ENCODE data around the gene RPH3AL. TPM values are rescaled to one million over a fixed set of nuclear protein-coding genes. Genes with fewer than 3 reads are reported as not detected.
"Not testable (repeated sequence)": the region's sequence is repeated elsewhere in the genome, so short reads cannot be mapped to it uniquely, and the experiment has no call there.

RPH3AL gene
- total and polyA plus RNA-seq, 12 donors, result 3.6 to 11.1 (median 6.0) TPM

DNA sequence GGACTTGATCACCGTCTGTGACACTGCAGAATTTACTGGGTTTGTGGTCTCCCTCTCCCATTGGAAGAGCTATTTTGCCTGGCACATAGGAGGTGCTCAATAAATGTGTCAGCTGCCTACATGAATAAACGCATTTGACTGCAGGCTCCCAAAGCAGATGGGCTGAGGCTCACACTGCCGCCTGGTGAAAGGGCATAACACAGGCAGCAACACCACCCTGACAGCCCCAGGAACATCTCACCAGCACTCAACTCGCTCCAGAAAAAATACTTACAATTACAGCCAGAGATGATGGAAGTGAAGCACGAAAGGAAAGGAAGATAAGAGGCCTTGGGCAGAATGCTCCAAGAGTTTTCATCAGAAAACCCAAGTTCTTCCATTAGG is 73.9 kb downstream of the RPH3AL start:
- peaks cover 0 to 3% (median 0%) of the 10 kb centered on the region in 9 donors for H3K36me3 ChIP-seq
- H3K4me1 ChIP-seq, result peaks cover 0 to 14% (median 12%) of the 10 kb centered on the region in 9 donors
- TF ChIP-seq, protein P1, sequence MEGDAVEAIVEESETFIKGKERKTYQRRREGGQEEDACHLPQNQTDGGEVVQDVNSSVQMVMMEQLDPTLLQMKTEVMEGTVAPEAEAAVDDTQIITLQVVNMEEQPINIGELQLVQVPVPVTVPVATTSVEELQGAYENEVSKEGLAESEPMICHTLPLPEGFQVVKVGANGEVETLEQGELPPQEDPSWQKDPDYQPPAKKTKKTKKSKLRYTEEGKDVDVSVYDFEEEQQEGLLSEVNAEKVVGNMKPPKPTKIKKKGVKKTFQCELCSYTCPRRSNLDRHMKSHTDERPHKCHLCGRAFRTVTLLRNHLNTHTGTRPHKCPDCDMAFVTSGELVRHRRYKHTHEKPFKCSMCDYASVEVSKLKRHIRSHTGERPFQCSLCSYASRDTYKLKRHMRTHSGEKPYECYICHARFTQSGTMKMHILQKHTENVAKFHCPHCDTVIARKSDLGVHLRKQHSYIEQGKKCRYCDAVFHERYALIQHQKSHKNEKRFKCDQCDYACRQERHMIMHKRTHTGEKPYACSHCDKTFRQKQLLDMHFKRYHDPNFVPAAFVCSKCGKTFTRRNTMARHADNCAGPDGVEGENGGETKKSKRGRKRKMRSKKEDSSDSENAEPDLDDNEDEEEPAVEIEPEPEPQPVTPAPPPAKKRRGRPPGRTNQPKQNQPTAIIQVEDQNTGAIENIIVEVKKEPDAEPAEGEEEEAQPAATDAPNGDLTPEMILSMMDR (IDR thresholded peaks at IDR 0.05), result no peak
- DNase-seq, result no peak
- H3K9me3 ChIP-seq, result peaks cover 0 to 9% (median 0%) of the 10 kb centered on the region in 11 donors
- no peak for ATAC-seq
- no peak overlapping the region for H3K27ac ChIP-seq
- no peaks in the 10 kb centered on the region for H3K27me3 ChIP-seq
- intact Hi-C loops (cut with DNase I), result no loop called here
- no peak overlapping the region for H3K4me3 ChIP-seq
- WGBS, 2 donors, result 81 to 82% methylated on average over 5 of the region's 5 CpGs

DNA sequence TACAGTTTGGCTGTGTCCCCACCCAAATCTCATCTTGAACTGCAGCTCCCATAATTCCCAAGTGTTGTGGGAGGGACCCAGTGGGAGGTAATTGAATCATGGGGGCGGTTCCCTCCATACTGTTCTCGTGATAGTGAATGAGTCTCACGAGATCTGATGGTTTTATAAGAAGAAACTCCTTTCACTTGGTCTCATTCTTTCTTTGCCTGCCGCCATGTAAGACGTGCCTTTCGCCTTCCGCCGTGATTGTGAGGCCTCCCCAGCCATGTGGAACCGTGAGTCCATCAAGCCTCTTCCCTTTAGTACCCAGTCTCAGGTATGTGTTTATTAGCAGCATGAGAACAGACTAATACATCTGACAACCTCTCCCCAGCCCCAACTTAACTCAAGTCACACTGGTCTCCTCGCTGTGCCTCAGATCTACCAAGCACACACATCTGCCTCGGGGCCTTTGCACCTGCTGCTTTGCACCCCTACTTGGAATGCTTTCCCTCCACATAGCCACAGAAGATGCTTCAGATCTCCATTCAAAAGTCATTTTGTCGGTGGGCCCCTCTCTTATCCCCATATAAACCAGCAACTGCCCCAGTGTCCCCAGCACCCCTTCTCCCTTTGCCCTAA is 74.4 kb downstream of the RPH3AL start:
- TF ChIP-seq, protein P1 (IDR thresholded peaks at IDR 0.05), result no peak
- H3K4me3 ChIP-seq, result no peak overlapping the region
- intact Hi-C loops (cut with DNase I), result no loop called here
- no peak overlapping the region for H3K27ac ChIP-seq
- peaks cover 0 to 3% (median 0%) of the 10 kb centered on the region in 9 donors for H3K36me3 ChIP-seq
- DNase-seq, result no peak
- no peak for ATAC-seq
- H3K9me3 ChIP-seq, result peaks cover 0 to 9% (median 0%) of the 10 kb centered on the region in 11 donors
- peaks cover 0 to 14% (median 12%) of the 10 kb centered on the region in 9 donors for H3K4me1 ChIP-seq
- 88 to 91% methylated on average over 12 of the region's 12 CpGs for WGBS, 2 donors
- no peaks in the 10 kb centered on the region for H3K27me3 ChIP-seq

DNA sequence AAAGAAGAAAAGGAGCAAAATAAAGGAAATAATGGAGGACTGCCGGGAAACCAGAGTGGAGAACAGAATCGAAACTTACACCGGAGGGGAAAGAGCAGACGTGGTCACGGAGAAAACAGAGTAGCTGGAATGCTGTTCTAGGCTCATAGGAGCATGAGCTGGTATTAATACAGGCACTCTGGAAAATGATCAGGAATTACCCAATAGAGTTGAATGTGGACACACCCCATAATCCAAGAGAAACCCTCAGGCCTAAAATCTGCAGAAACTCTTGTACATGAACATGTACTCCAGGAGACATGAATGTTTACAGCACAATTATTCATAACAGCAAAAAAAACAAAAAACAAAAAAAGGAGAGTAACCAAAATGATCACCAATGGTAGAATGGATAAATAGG is 77.7 kb downstream of the RPH3AL start:
- TF ChIP-seq, protein P1 (IDR thresholded peaks at IDR 0.05), result no peak
- Histone ChIP-seq H3K4me3 (no peak overlapping the region), H3K27me3 (peaks cover 0 to 3% (median 0%) of the 10 kb centered on the region in 7 donors), H3K27ac (no peak overlapping the region), H3K4me1 (peaks cover 0 to 11% (median 5%) of the 10 kb centered on the region in 9 donors), H3K36me3 (no peaks in the 10 kb centered on the region), H3K9me3 (no peaks in the 10 kb centered on the region)
- ATAC-seq (no peak), DNase-seq (no peak)
- WGBS, 2 donors, result 95% methylated on average over 5 of the region's 5 CpGs
- intact Hi-C loops (cut with DNase I), result no loop called here

DNA sequence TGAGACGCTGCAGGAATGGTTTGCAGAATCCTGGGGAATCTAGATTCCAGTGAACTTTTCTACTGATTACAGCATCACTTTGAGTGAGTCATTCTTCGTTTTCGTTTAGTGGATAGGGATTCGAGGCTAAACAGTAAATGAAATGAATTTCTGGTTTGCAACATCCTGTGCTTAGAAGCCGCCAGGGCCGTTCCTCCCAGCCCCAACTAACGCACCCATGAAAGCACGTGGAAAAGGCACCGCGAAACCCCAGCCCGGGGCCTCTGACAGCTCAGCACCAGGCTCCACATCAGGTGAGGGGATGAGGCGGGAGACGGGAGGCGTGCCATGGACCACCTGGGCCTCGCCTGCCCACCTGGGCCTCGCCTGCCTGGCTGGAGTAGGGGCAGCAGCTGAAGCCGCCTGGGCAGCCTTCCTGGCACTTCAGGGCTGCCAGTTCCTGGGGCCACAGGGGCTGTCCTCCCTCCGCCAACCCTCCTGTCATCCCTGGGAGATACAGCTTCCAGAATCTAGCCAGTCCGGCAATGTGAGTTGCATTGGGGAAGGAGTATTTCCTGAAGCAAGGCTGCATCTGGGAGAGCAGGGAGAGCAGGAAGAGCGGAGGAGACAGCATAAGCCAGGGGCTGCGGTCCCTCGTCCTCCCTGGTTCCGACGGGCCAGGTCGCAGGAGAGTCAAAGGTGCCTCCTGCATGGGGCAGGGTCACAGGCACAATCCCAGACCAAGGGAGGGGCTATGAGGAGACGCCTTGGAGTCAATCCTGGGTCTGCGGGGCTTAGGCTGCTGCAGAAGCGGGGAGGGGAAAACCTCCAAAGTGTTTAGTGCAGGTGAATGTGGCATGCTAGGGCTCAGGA is 78.4 kb downstream of the RPH3AL start:
- DNase-seq (no peak), ATAC-seq (no peak)
- no peak overlapping the region for H3K27ac ChIP-seq
- TF ChIP-seq, protein P1 (IDR thresholded peaks at IDR 0.05), result no peak
- no peaks in the 10 kb centered on the region for H3K9me3 ChIP-seq
- intact Hi-C loops (cut with DNase I), result no loop called here
- peaks cover 0 to 5% (median 0%) of the 10 kb centered on the region in 9 donors for H3K4me1 ChIP-seq
- H3K36me3 ChIP-seq, result no peaks in the 10 kb centered on the region
- H3K27me3 ChIP-seq, result peaks cover 0 to 3% (median 0%) of the 10 kb centered on the region in 7 donors
- H3K4me3 ChIP-seq, result no peak overlapping the region
- WGBS, 2 donors, result 86 to 87% methylated on average over 28 of the region's 28 CpGs

DNA sequence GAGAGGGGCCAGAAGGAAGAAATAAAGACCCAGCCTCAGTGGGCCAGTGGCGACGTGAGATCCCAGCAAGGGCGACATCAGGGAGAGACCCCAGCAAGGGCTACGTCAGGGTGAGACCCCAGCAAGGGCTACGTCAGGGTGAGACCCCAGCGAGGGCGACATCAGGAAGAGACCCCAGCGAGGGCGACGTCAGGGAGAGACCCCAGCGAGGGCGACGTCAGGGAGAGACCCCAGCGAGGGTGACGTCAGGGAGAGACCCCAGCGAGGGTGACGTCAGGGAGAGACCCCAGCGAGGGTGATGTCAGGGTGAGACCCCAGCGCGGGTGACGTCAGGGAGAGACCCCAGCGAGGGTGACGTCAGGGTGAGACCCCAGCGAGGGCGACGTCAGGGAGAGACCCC is 79.8 kb downstream of the RPH3AL start:
- 78 to 81% methylated on average over 21 to 24 of the region's 26 CpGs for WGBS, 2 donors
- DNase-seq; H3K4me1 ChIP-seq; H3K9me3 ChIP-seq; H3K27me3 ChIP-seq; ATAC-seq; H3K36me3 ChIP-seq; H3K27ac ChIP-seq; H3K4me3 ChIP-seq; intact Hi-C loops (cut with DNase I): not testable (repeated sequence)

DNA sequence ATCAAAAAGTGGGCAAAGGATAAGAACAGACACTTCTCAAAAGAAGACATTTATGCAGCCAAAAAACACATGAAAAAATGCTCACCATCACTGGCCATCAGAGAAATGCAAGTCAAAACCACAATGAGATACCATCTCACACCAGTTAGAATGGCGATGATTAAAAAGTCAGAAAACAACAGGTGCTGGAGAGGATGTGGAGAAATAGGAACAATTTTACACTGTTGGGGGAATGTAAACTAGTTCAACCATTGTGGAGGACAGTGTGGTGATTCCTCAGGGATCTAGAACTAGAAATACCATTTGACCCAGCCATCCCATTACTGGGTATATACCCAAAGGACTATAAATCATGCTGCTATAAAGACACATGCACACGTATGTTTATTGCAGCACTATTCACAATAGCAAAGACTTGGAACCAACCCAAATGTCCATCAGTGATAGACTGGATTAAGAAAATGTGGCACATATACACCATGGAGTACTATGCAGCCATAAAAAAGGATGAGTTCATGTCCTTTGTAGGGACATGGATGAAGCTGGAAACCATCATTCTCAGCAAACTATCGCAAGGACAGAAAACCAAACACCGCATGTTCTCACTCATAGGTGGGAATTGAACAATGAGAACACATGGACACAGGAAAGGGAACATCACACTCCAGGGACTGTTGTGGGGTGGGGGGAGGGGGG is 80.5 kb downstream of the RPH3AL start:
- intact Hi-C loops (cut with DNase I); H3K36me3 ChIP-seq; DNase-seq; H3K4me3 ChIP-seq; H3K27me3 ChIP-seq; ATAC-seq; H3K27ac ChIP-seq; H3K9me3 ChIP-seq: not testable (repeated sequence)
- peaks cover 3 to 11% (median 7%) of the 10 kb centered on the region in 9 donors for H3K4me1 ChIP-seq
- 94 to 96% methylated on average over 1 of the region's 4 CpGs for WGBS, 2 donors

Data from heart right ventricle (tissue), 16 donors.